Stimulated activated CD8-positive, alpha-beta memory T cell treated with anti-CD3 and anti-CD28 coated beads, Interleukin-4, amount 100 ng/mL, for 4 hours (primary cell): ENCODE results near the gene IL10RA.
A peak's percentile ranks its signal among the peaks of the same experiment; 100 is the strongest.
"Not testable (repeated sequence)": the region's sequence is repeated elsewhere in the genome, so short reads cannot be mapped to it uniquely, and the experiment has no call there.

Experiments
- DNase-seq, 2 donors: peaks; one replicate each; pipeline ENCODE4 v3.0.0-alpha.2; 2020; ENCODE audit warnings: low read depth in 2 of 2, low spot score in 1 of 2

The IL10RA gene

GRCh38 chr11:117985953-117986887 is at the start of gene IL10RA:
Gene IL10RA (plus strand): TSS chr11:117986394. CDS start chr11:117986468, 74 bp downstream.
- DNase-seq: peak; percentile 53 to 71

GRCh38 chr11:117936973-117937372 is 49.2 kb upstream of the IL10RA start:
- DNase-seq: no peak

- DNase-seq: no peak
Measured at GRCh38 chr11:117940736-117941135, 45.5 kb upstream of the IL10RA start.

- no peak for DNase-seq
Measured at GRCh38 chr11:117941163-117941707, 45.0 kb upstream of the IL10RA start.

GRCh38 chr11:117941976-117942654 is 44.1 kb upstream of the IL10RA start:
- no peak for DNase-seq

GRCh38 chr11:117944554-117944953 is 41.6 kb upstream of the IL10RA start:
- DNase-seq: no peak

- DNase-seq: no peak
Measured at GRCh38 chr11:117945047-117945810, 41.0 kb upstream of the IL10RA start.

GRCh38 chr11:117946156-117946841 is 39.9 kb upstream of the IL10RA start:
- DNase-seq: no peak

GRCh38 chr11:117946842-117947526 is 39.2 kb upstream of the IL10RA start:
- peak; percentile 64 to 73 for DNase-seq

- not testable (repeated sequence) for DNase-seq
Measured at GRCh38 chr11:117947751-117948150, 38.4 kb upstream of the IL10RA start.

- not testable (repeated sequence) for DNase-seq
Measured at GRCh38 chr11:117948466-117948865, 37.7 kb upstream of the IL10RA start.

- DNase-seq: no peak
Measured at GRCh38 chr11:117949062-117949461, 37.1 kb upstream of the IL10RA start.

- no peak for DNase-seq
Measured at GRCh38 chr11:117950301-117950700, 35.9 kb upstream of the IL10RA start.

- DNase-seq: no peak
Measured at GRCh38 chr11:117950993-117951961, 34.9 kb upstream of the IL10RA start.

GRCh38 chr11:117953024-117953671 is 33.0 kb upstream of the IL10RA start:
- DNase-seq: no peak

- DNase-seq: no peak
Measured at GRCh38 chr11:117958949-117959348, 27.2 kb upstream of the IL10RA start.

- DNase-seq: no peak
Measured at GRCh38 chr11:117959438-117960149, 26.6 kb upstream of the IL10RA start.

GRCh38 chr11:117960406-117960805 is 25.8 kb upstream of the IL10RA start:
- DNase-seq: no peak
